GM19099 (cell line): ENCODE results near the gene ZSCAN30.

ENCODE experiments used
- POLR2A ChIP-seq: IDR thresholded peaks from 3 replicates; pipeline ENCODE4 v1.6.1; 2011; ENCODE audit warnings: low read depth; ENCODE audit not compliant: insufficient read length; ENCODE audit errors: extremely low read depth

ZSCAN30 gene

GRCh38 chr18:35290094-35290735 lies at the start of gene ZSCAN30:
Gene ZSCAN30 (minus strand): TSS chr18:35290229. CDS start chr18:35264352, 25,877 bp downstream.
- TF ChIP-seq POLR2A: peak; percentile 88

GRCh38 chr18:35337286-35337685 lies 47.3 kb upstream of the ZSCAN30 start:
- TF ChIP-seq POLR2A: no peak

- no peak for TF ChIP-seq POLR2A
Measured at GRCh38 chr18:35335866-35336265, 45.8 kb upstream of the ZSCAN30 start.

GRCh38 chr18:35334821-35335220 lies 44.8 kb upstream of the ZSCAN30 start:
- no peak for TF ChIP-seq POLR2A

GRCh38 chr18:35334212-35334611 lies 44.2 kb upstream of the ZSCAN30 start:
- no peak for TF ChIP-seq POLR2A

- no peak for TF ChIP-seq POLR2A
Measured at GRCh38 chr18:35331367-35332087, 41.5 kb upstream of the ZSCAN30 start.

GRCh38 chr18:35328868-35329267 lies 38.8 kb upstream of the ZSCAN30 start:
- TF ChIP-seq POLR2A: no peak

GRCh38 chr18:35326695-35327387 lies 36.8 kb upstream of the ZSCAN30 start:
- no peak for TF ChIP-seq POLR2A

- no peak for TF ChIP-seq POLR2A
Measured at GRCh38 chr18:35324926-35325655, 35.1 kb upstream of the ZSCAN30 start.

GRCh38 chr18:35322486-35323458 lies 32.7 kb upstream of the ZSCAN30 start:
- no peak for TF ChIP-seq POLR2A

- no peak for TF ChIP-seq POLR2A
Measured at GRCh38 chr18:35311496-35311895, 21.5 kb upstream of the ZSCAN30 start.

GRCh38 chr18:35306588-35307250 lies 16.7 kb upstream of the ZSCAN30 start:
- TF ChIP-seq POLR2A: no peak

- no peak for TF ChIP-seq POLR2A
Measured at GRCh38 chr18:35303610-35304009, 13.6 kb upstream of the ZSCAN30 start.

GRCh38 chr18:35296060-35296459 lies 6.0 kb upstream of the ZSCAN30 start:
- no peak for TF ChIP-seq POLR2A

- no peak for TF ChIP-seq POLR2A
Measured at GRCh38 chr18:35291166-35291565, 1.1 kb upstream of the ZSCAN30 start.
